ENCODE measurements around the gene GABARAP.
A peak's percentile ranks its signal among the peaks of the same experiment; 100 is the strongest.

Gene GABARAP

GRCh38 chr17:7241783-7242716 lies at the start of gene GABARAP:
TSS of gene GABARAP (minus strand) at chr17:7242449. CDS start at chr17:7242330, 119 bp downstream.
- H3K4me3 ChIP-seq (replicated peaks in 1 of 2; ENCODE audit: low read depth in 2 of 2, low read length in 2 of 2), result peak within 1 kb of the TSS; percentile 76 to 95
- DNase-seq (ENCODE audit: low read depth in 2 of 2), result peak; percentile 95 to 97
- no peak for TF ChIP-seq CTCF (IDR thresholded peaks at IDR 0.05; ENCODE audit: low read depth, low read length)

DNA sequence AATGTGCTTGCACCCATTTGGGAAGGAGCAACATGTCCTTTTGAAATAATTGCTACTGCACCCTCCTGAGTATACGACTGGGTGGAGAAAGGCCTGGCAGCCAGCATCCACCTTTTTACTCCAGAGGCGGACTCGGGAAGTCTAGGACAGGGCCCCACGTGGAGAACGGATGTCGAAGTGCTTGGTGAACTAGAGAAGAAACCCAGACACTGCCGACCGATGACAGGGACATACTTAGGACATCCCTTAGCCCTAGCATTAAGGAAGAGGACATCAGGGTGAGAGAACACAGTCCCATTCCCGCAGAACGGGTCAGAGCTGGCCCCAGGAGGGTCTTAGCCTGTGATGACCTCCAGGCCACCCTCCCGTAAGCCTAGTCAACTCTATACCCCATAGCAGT lies 48.4 kb upstream of the GABARAP start:
- H3K4me3 ChIP-seq (replicated peaks in 1 of 2; ENCODE audit: low read depth in 2 of 2, low read length in 2 of 2), result no peak overlapping the region
- DNase-seq (ENCODE audit: low read depth in 2 of 2), result no peak
- no peak for TF ChIP-seq CTCF (IDR thresholded peaks at IDR 0.05; ENCODE audit: low read depth, low read length)

DNA sequence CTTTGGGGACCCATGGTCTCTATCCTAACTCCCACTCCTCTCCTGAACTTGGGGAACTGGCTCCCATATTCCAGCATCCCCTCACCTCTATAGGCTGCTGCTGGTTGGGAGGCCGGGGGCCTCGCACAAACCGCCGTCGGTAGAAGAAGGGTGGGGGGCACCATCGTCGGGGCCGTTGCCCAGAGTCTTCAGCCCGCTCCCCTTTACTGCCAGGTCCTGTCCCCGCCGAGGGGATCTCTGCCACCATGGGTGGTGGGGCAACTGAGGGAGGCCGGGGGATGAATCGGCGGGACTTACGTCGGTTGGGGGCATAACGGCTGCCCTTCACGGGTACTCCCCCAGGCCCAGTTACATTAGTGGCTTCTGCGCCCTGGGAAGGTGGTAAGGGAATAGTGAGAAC lies 47.9 kb upstream of the GABARAP start:
- DNase-seq (ENCODE audit: low read depth in 2 of 2), result no peak
- no peak overlapping the region for H3K4me3 ChIP-seq (replicated peaks in 1 of 2; ENCODE audit: low read depth in 2 of 2, low read length in 2 of 2)
- TF ChIP-seq CTCF (IDR thresholded peaks at IDR 0.05; ENCODE audit: low read depth, low read length), result no peak

- no peak for DNase-seq (ENCODE audit: low read depth in 2 of 2)
- no peak overlapping the region for H3K4me3 ChIP-seq (replicated peaks in 1 of 2; ENCODE audit: low read depth in 2 of 2, low read length in 2 of 2)
- no peak for TF ChIP-seq CTCF (IDR thresholded peaks at IDR 0.05; ENCODE audit: low read depth, low read length)
Measured at GRCh38 chr17:7289256-7290032, 47.2 kb upstream of the GABARAP start.

DNA sequence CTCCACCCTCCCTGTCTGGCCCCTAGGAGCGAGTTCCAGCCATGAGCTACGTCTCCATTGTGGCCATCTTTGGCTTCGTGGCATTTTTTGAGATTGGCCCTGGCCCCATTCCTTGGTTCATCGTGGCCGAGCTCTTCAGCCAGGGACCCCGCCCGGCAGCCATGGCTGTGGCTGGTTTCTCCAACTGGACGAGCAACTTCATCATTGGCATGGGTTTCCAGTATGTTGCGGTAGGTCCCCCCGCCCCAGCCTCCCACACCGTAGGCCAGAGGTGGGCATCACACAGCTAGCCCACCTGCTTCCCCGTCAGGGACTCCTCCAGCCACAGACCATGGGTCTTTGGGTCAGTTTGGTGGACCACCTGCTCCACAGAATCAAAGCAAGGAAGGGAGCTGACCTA lies 43.4 kb upstream of the GABARAP start:
- TF ChIP-seq CTCF (IDR thresholded peaks at IDR 0.05; ENCODE audit: low read depth, low read length), result no peak
- no peak for DNase-seq (ENCODE audit: low read depth in 2 of 2)
- H3K4me3 ChIP-seq (replicated peaks in 1 of 2; ENCODE audit: low read depth in 2 of 2, low read length in 2 of 2), result no peak overlapping the region

DNA sequence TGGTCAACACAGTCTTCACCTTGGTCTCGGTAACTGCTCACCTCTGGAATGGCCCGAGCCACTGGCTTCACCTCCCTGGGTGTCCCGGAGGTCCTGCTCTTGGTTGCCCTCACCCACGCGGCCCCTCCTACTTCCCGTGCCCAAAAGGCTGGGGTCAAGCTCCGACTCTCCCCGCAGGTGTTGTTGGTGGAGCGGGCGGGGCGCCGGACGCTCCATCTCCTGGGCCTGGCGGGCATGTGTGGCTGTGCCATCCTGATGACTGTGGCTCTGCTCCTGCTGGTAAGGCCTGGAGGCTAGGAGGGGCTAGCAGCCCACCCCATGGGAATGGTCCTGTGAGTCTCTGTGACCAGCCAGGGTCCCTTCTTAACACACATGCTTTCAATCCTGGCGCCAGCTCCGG lies 42.7 kb upstream of the GABARAP start:
- no peak for DNase-seq (ENCODE audit: low read depth in 2 of 2)
- no peak for TF ChIP-seq CTCF (IDR thresholded peaks at IDR 0.05; ENCODE audit: low read depth, low read length)

More for the DNA sequence above, 42.7 kb upstream of the GABARAP start:
- no peak overlapping the region for H3K4me3 ChIP-seq (replicated peaks in 1 of 2; ENCODE audit: low read depth in 2 of 2, low read length in 2 of 2)
